Measurements from ENCODE around the gene PWWP2B.

PWWP2B gene

GRCh38 chr10:132446195-132446581 lies 49.2 kb downstream of the PWWP2B start:
- no peak for DNase-seq
- intact Hi-C loops (cut with DNase I) = no loop called here

- no peak for DNase-seq
- intact Hi-C loops (cut with DNase I) = no loop called here
Measured at GRCh38 chr10:132446661-132447445, 49.9 kb downstream of the PWWP2B start.

GRCh38 chr10:132447446-132448247 lies 50.6 kb downstream of the PWWP2B start:
- intact Hi-C loops (cut with DNase I) = no loop called here
- no peak for DNase-seq

GRCh38 chr10:132448248-132448731 lies 51.3 kb downstream of the PWWP2B start:
- intact Hi-C loops (cut with DNase I) = no loop called here
- no peak for DNase-seq

GRCh38 chr10:132449051-132449810 lies 52.2 kb downstream of the PWWP2B start:
- intact Hi-C loops (cut with DNase I) = no loop called here
- DNase-seq = no peak

GRCh38 chr10:132449811-132450181 lies 52.8 kb downstream of the PWWP2B start:
- intact Hi-C loops (cut with DNase I) = loop anchor here (5.0 kb wide), 2 partner anchors 57 to 227 kb away; no protein-coding TSS in a partner anchor
- DNase-seq = no peak

- DNase-seq = no peak
- intact Hi-C loops (cut with DNase I) = loop anchor here (5.0 kb wide), 2 partner anchors 58 to 228 kb away; no protein-coding TSS in a partner anchor
Measured at GRCh38 chr10:132450466-132450824, 53.4 kb downstream of the PWWP2B start.

GRCh38 chr10:132450825-132451505 lies 54.0 kb downstream of the PWWP2B start:
- intact Hi-C loops (cut with DNase I) = loop anchor here (5.0 kb wide), 2 partner anchors 59 to 229 kb away; no protein-coding TSS in a partner anchor
- no peak for DNase-seq

- intact Hi-C loops (cut with DNase I) = loop anchor here (5.0 kb wide), 2 partner anchors 59 to 229 kb away; no protein-coding TSS in a partner anchor
- DNase-seq = no peak
Measured at GRCh38 chr10:132451506-132452215, 54.7 kb downstream of the PWWP2B start.

GRCh38 chr10:132452216-132452650 lies 55.2 kb downstream of the PWWP2B start:
- intact Hi-C loops (cut with DNase I) = loop anchor here (5.0 kb wide), 2 partner anchors 60 to 230 kb away; no protein-coding TSS in a partner anchor
- DNase-seq = peak; percentile 52 to 94 (median 82)

GRCh38 chr10:132452651-132453469 lies 55.9 kb downstream of the PWWP2B start:
- intact Hi-C loops (cut with DNase I) = loop anchor here (5.0 kb wide), 2 partner anchors 61 to 231 kb away; no protein-coding TSS in a partner anchor
- DNase-seq = peak in 40 of 42 donors; percentile 47 to 87 (median 72)

GRCh38 chr10:132453470-132453861 lies 56.5 kb downstream of the PWWP2B start:
- intact Hi-C loops (cut with DNase I) = loop anchor here (5.0 kb wide), 2 partner anchors 61 to 231 kb away; no protein-coding TSS in a partner anchor
- no peak for DNase-seq

GRCh38 chr10:132454296-132455198 lies 57.5 kb downstream of the PWWP2B start:
- intact Hi-C loops (cut with DNase I) = loop anchor here (5.0 kb wide), 2 partner anchors 62 to 232 kb away; no protein-coding TSS in a partner anchor
- no peak for DNase-seq

- no peak for DNase-seq
- intact Hi-C loops (cut with DNase I) = no loop called here
Measured at GRCh38 chr10:132455441-132455971, 58.5 kb downstream of the PWWP2B start.

GRCh38 chr10:132455986-132456847 lies 59.2 kb downstream of the PWWP2B start:
- no peak for DNase-seq
- intact Hi-C loops (cut with DNase I) = no loop called here
